ENCODE data around the gene SDHAF4.

Gene SDHAF4

DNA sequence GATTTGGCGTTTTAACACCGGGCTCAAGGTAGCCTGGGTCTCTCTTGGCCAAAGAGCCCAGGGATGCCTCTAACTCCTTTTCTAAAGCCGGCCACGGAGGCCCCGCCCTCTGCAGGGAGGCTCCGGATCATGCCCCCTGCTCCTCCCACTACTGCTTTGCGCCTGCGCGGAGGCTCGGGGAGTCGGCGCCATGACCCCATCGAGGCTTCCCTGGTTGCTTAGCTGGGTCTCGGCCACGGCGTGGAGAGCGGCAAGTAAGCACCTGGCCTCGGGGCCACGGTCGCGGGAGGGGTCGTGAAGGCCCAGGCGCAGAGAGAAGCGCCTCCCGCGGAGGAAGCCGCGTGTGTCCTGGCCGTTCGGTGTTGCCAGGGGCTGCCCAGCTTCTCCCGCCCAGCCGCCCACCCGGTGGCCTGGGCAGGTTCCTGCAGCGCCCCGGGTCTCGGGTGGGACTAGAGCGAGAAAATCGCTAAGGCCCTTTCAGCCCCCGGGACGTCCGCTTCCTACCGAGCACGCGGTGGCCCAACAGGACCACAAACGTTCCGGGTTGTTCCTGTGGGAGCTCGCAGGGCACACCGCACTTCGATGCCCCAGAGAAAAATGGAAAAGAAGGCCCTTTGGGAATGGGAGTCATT lies at the start of gene SDHAF4:
SDHAF4 (plus strand) TSS at position 180 of the 632 bp plus-strand sequence; CDS start at position 191, 11 bp downstream.
- TF ChIP-seq, protein P1, sequence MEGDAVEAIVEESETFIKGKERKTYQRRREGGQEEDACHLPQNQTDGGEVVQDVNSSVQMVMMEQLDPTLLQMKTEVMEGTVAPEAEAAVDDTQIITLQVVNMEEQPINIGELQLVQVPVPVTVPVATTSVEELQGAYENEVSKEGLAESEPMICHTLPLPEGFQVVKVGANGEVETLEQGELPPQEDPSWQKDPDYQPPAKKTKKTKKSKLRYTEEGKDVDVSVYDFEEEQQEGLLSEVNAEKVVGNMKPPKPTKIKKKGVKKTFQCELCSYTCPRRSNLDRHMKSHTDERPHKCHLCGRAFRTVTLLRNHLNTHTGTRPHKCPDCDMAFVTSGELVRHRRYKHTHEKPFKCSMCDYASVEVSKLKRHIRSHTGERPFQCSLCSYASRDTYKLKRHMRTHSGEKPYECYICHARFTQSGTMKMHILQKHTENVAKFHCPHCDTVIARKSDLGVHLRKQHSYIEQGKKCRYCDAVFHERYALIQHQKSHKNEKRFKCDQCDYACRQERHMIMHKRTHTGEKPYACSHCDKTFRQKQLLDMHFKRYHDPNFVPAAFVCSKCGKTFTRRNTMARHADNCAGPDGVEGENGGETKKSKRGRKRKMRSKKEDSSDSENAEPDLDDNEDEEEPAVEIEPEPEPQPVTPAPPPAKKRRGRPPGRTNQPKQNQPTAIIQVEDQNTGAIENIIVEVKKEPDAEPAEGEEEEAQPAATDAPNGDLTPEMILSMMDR (IDR thresholded peaks at IDR 0.05): no peak

DNA sequence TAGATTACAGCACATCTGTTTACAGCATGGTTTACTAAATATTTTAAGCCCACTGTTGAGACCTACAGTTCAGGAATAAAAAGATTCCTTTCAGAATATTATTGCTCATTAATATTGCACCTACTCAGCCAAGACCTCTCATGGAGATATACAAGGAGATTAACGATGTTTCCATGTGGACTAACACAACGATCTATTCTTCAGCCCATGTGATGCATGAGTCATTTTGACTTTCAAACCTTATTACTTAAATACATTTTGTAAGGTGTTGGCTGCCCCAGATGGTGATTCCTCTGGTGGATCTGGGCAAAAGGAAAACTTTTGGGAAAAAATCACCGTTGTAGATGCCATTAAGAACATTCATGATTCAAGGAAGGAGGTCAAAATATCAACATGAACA lies 48.0 kb upstream of the SDHAF4 start:
- TF ChIP-seq, protein P1 (IDR thresholded peaks at IDR 0.05): no peak

DNA sequence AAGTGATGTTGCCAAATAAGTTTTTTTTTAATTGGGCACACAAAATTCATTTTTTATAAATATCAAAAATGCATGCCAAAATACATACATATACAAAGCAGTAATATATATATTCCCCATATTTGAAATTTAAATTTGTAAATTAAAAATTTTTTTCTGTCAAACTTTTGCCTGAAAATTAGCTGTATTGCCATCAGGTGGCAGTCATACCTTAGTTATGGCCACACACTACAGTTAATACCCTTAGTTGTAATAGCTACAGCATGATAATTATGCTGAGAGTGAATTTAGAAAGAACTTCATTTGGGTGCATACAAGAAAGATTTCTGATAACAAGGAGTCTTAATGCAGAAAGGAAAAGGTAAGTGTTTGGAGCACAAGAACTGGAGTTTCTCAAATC lies 46.2 kb upstream of the SDHAF4 start:
- TF ChIP-seq, protein P1 (IDR thresholded peaks at IDR 0.05): peak; percentile 53; the same call in 1 of the 2 replicates

DNA sequence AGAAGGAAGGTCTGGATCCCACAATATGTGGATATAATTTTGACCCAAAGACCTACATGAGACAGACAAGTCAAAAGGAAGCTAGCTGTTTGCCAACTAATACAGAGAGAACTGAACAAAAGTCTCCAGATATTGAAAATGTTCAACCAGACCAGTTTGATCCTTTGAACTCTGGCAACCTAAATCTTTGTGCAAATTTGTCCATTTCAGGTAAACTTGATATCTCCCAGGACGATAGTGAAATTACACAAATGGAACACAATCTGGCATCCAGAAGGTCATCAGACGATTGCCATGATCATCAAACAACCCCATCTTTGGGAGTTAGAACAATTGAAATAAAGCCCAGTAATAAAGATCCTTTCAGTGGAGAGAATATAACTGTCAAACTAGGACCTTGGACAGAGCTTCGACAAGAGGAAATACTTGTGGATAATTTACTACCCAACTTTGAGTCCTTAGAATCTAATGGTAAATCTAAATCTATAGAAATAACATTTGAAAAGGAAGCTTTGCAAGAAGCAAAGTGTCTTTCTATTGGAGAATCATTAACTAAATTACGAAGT lies 41.9 kb upstream of the SDHAF4 start:
- TF ChIP-seq, protein P1 (IDR thresholded peaks at IDR 0.05): no peak

DNA sequence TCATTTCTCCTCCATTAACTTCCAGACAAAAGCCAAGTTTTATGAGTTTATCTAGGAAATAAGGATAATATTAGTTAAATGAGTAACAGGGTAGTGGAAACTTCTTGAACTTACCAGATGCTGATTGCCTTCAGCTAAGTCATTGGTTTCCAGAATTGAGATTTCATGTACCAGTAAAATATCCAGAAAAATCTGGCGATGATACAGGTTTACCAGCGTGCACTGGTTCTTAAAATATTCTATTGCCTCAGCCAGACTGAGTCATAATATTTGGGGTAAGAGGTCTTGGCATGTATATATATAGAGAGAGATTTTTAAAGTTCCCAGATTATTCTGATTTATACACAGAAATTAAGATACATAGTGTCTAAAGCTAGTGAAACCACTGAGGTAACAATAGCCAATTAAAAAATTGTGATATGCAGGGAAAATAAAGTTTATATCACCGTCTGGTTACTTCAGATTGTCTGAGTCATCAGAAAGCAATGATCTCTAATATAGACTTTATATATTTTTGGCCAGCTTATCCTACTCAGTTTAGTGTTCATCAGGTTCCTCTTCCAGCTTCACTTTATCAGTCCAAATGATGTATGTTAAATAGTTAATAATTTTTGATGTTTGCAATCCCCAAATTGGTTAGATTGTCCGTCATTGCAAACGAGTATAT lies 39.5 kb upstream of the SDHAF4 start:
- TF ChIP-seq, protein P1 (IDR thresholded peaks at IDR 0.05): no peak

DNA sequence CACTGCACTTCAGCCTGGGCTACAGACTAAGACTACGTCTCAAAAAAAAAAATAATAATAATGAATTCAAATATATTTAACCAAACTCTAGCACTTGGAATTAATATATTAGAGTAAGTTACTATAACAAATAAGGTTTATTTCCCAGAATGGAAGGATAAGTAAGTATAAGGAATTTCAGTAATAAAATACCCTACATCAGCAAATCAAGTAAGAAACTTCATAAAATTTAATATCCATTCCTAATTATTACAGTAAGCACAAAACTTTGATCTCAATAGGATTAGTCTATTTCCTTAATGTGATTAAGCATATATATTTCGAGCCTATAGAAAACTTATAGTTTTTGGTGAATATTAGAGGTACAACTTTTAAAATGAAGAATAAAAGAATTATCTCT lies 36.7 kb upstream of the SDHAF4 start:
- TF ChIP-seq, protein P1 (IDR thresholded peaks at IDR 0.05): no peak

DNA sequence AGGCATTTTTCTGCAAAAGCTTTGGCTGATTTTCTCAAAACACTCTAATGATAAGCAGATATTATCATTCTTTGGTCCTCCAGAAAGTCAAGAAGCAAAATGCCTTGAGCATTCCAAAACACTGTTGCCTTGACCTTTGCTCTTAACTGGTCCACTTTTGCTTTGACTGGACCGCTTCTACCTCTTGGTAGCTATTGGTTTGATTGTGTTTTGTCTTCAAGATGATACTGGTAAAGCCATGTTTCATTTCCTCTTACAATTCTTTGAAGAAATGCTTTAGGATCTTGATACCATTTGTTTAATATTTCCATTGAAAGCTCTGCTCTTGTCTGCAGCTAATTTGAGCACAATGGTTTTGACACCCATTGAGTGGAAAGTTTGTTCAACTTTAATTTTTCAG lies 35.6 kb upstream of the SDHAF4 start:
- TF ChIP-seq, protein P1 (IDR thresholded peaks at IDR 0.05): no peak

Measured in LNCAP (cell line).